ENCODE data around the gene PPP2R3A. TPM values are rescaled to one million over a fixed set of nuclear protein-coding genes. Genes with fewer than 3 reads are reported as not detected.
A peak's percentile ranks its signal among the peaks of the same experiment; 100 is the strongest.
"Not testable (repeated sequence)": the region's sequence is repeated elsewhere in the genome, so short reads cannot be mapped to it uniquely, and the experiment has no call there.

The PPP2R3A gene
- total and polyA plus RNA-seq, 7 donors, result 4.0 to 49.0 (median 32.9) TPM

GRCh38 chr3:136136454-136136853 is 170.9 kb downstream of the PPP2R3A start:
- intact Hi-C loops (cut with DNase I), result no loop called here
- TF ChIP-seq EP300 (IDR thresholded peaks at IDR 0.05), result no peak
- no peak for TF ChIP-seq POLR2AphosphoS5 (IDR thresholded peaks at IDR 0.05)
- no peak overlapping the region for H3K27ac ChIP-seq
- H3K27me3 ChIP-seq, result no peaks in the 10 kb centered on the region
- peaks cover 0 to 3% (median 0%) of the 10 kb centered on the region in 4 donors for H3K36me3 ChIP-seq
- H3K4me1 ChIP-seq, result no peaks in the 10 kb centered on the region
- 58 to 66% methylated on average over 2 of the region's 2 CpGs for WGBS, 2 donors
- DNase-seq, result no peak
- no peaks in the 10 kb centered on the region for H3K9me3 ChIP-seq
- H3K4me3 ChIP-seq, result no peak overlapping the region

DNA sequence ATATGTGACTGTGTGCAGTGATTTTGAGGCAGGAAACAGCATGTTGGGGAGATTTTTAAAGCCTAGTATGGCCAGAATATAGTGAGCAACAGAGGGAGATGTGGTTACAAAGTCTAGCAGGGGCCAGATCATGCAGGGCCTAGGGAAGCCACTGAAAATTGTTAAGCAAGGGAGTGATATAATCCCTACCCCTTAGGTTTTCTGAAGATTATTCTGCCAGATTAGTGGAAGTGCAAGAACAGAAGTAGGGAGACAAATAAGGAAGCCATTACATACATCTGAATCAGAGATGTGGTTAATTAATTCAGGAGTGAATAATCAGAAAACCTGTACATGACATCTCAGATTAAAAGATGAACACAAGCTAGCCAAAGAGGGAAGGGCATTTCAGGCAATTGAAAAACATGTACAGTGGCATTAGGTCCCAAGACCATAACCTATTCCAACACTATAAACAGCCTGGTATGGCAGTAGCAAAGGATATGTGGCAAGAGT is 175.8 kb downstream of the PPP2R3A start:
- Histone ChIP-seq H3K9me3 (no peaks in the 10 kb centered on the region), H3K27me3 (no peaks in the 10 kb centered on the region), H3K4me1 (peaks cover 0 to 12% (median 11%) of the 10 kb centered on the region in 4 donors), H3K4me3 (no peak overlapping the region), H3K27ac (peak overlapping the region in 3 of 4 donors; percentile 37 to 62 (median 55)), H3K36me3 (peaks cover 0 to 21% (median 7%) of the 10 kb centered on the region in 4 donors)
- DNase-seq, result no peak
- intact Hi-C loops (cut with DNase I), result no loop called here
- TF ChIP-seq POLR2A (IDR thresholded peaks at IDR 0.05) (no peak), EP300 (IDR thresholded peaks at IDR 0.05) (no peak), POLR2AphosphoS5 (IDR thresholded peaks at IDR 0.05) (no peak)
- TF ChIP-seq, protein P1, sequence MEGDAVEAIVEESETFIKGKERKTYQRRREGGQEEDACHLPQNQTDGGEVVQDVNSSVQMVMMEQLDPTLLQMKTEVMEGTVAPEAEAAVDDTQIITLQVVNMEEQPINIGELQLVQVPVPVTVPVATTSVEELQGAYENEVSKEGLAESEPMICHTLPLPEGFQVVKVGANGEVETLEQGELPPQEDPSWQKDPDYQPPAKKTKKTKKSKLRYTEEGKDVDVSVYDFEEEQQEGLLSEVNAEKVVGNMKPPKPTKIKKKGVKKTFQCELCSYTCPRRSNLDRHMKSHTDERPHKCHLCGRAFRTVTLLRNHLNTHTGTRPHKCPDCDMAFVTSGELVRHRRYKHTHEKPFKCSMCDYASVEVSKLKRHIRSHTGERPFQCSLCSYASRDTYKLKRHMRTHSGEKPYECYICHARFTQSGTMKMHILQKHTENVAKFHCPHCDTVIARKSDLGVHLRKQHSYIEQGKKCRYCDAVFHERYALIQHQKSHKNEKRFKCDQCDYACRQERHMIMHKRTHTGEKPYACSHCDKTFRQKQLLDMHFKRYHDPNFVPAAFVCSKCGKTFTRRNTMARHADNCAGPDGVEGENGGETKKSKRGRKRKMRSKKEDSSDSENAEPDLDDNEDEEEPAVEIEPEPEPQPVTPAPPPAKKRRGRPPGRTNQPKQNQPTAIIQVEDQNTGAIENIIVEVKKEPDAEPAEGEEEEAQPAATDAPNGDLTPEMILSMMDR (IDR thresholded peaks at IDR 0.05), result no peak

- TF ChIP-seq, protein P1 (IDR thresholded peaks at IDR 0.05), result no peak
- TF ChIP-seq POLR2AphosphoS5 (IDR thresholded peaks at IDR 0.05), result no peak
- no peak for TF ChIP-seq EP300 (IDR thresholded peaks at IDR 0.05)
- TF ChIP-seq POLR2A (IDR thresholded peaks at IDR 0.05), result no peak
- Histone ChIP-seq H3K4me3 (no peak overlapping the region), H3K4me1 (peaks cover 0 to 16% (median 11%) of the 10 kb centered on the region in 4 donors), H3K9me3 (no peaks in the 10 kb centered on the region), H3K27ac (peak overlapping the region in 3 of 4 donors; percentile 37 to 62 (median 55)), H3K36me3 (peaks cover 0 to 26% (median 7%) of the 10 kb centered on the region in 4 donors), H3K27me3 (no peaks in the 10 kb centered on the region)
- WGBS, 2 donors, result 91 to 94% methylated on average over 4 of the region's 4 CpGs
- intact Hi-C loops (cut with DNase I), result no loop called here
- no peak for DNase-seq
These were observed 176.4 kb downstream of the PPP2R3A start for GRCh38 chr3:136141891-136142290.

GRCh38 chr3:136142592-136142991 is 177.1 kb downstream of the PPP2R3A start:
- DNase-seq, result no peak
- TF ChIP-seq POLR2AphosphoS5 (IDR thresholded peaks at IDR 0.05) (peak in 1 of 4 donors; percentile 36), EP300 (IDR thresholded peaks at IDR 0.05) (no peak)
- no peaks in the 10 kb centered on the region for H3K27me3 ChIP-seq
- peaks cover 0 to 27% (median 7%) of the 10 kb centered on the region in 4 donors for H3K36me3 ChIP-seq
- no peaks in the 10 kb centered on the region for H3K9me3 ChIP-seq
- intact Hi-C loops (cut with DNase I), result no loop called here
- H3K27ac ChIP-seq, result peak overlapping the region in 3 of 4 donors; percentile 37 to 62 (median 55)
- H3K4me3 ChIP-seq, result no peak overlapping the region
- H3K4me1 ChIP-seq, result peaks cover 0 to 20% (median 14%) of the 10 kb centered on the region in 4 donors
- 37 to 59% methylated on average over 3 of the region's 3 CpGs for WGBS, 2 donors

GRCh38 chr3:136144397-136144796 is 178.9 kb downstream of the PPP2R3A start:
- intact Hi-C loops (cut with DNase I); H3K9me3 ChIP-seq; DNase-seq; H3K4me3 ChIP-seq; H3K27me3 ChIP-seq; H3K27ac ChIP-seq: not testable (repeated sequence)
- WGBS, 2 donors, result 99% methylated on average over 4 of the region's 4 CpGs
- peak in 1 of 4 donors; percentile 2 for TF ChIP-seq POLR2AphosphoS5 (IDR thresholded peaks at IDR 0.05)
- H3K36me3 ChIP-seq, result peaks cover 0 to 23% (median 7%) of the 10 kb centered on the region in 4 donors
- peaks cover 0 to 21% (median 19%) of the 10 kb centered on the region in 4 donors for H3K4me1 ChIP-seq

DNA sequence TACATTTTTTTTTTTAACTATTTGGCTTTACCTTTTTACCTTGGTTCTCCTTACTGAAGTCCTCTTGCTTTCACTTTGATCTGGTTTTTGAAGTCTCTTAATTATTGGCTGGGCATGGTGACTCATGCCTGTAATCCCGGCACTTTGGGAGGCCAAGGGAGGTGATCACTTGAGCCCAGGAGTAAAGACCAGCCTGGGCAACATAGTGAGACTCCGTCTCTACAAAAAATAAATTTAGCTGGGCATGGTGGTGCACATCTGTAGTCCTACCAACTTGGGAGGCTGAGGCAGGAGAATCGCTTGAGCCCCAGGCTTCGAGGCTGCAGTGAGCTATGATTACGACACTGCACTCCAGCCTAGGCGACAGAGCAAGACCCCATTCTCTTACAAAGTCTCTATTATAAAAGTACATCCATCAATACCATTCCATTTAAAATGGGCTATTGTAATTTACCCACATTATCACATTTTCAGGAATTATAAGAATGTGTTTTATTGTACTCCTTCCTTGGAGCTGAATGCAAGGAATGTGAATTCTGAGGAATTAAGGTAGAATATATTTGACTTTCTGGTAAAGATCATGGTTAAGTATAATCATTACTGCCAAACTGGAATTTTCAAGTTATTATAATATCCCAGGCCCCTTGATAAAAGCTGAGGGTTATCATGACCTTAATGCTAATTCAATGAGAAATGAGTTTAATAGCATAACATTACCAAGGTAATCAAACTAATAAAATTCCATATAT is 181.6 kb downstream of the PPP2R3A start:
- 86 to 91% methylated on average over 6 of the region's 6 CpGs for WGBS, 2 donors
- TF ChIP-seq EP300 (IDR thresholded peaks at IDR 0.05) (no peak), POLR2A (IDR thresholded peaks at IDR 0.05) (no peak), POLR2AphosphoS5 (IDR thresholded peaks at IDR 0.05) (no peak)
- TF ChIP-seq, protein P1 (IDR thresholded peaks at IDR 0.05), result no peak
- Histone ChIP-seq H3K27me3 (no peaks in the 10 kb centered on the region), H3K4me3 (no peak overlapping the region), H3K4me1 (peaks cover 0 to 40% (median 26%) of the 10 kb centered on the region in 4 donors), H3K27ac (no peak overlapping the region), H3K36me3 (peaks cover 0 to 37% (median 7%) of the 10 kb centered on the region in 4 donors), H3K9me3 (no peaks in the 10 kb centered on the region)
- DNase-seq, result no peak
- intact Hi-C loops (cut with DNase I), result no loop called here
